Suprapubic skin (tissue), 4 donors: ENCODE data around the gene PRR7. TPM values are rescaled to one million over a fixed set of nuclear protein-coding genes. Genes with fewer than 3 reads are reported as not detected.
A peak's percentile ranks its signal among the peaks of the same experiment; 100 is the strongest.

Source experiments
- DNase-seq, 2 donors: peaks; one replicate each; pipeline ENCODE4 v3.0.0-alpha.2; 2019; ENCODE audit warnings: low spot score in 2 of 2
- H3K27ac ChIP-seq: fragments of 200-600 bp; sonication (generic); one replicate; pipeline ENCODE4 v1.5.1; 2019
- H3K27me3 ChIP-seq: fragments of 200-600 bp; sonication (generic); one replicate; pipeline ENCODE4 v1.5.1; 2019
- H3K36me3 ChIP-seq: fragments of 200-600 bp; sonication (generic); one replicate; pipeline ENCODE4 v1.5.1; 2019
- H3K4me1 ChIP-seq: fragments of 200-600 bp; sonication (generic); one replicate; pipeline ENCODE4 v1.5.1; 2019
- H3K4me3 ChIP-seq: fragments of 200-600 bp; sonication (generic); one replicate; pipeline ENCODE4 v1.5.1; 2019; ENCODE audit warnings: mild to moderate bottlenecking
- H3K9me3 ChIP-seq: fragments of 200-600 bp; sonication (generic); one replicate; pipeline ENCODE4 v1.5.1; 2019
- CTCF ChIP-seq, 2 donors: fragments of 200-600 bp in 1 of 2; fragments of 450-650 bp in 1 of 2; sonication (generic) in 1 of 2; IDR thresholded peaks; one replicate each; pipeline ENCODE4 v1.5.1; 2016 to 2019; ENCODE audit warnings: antibody characterized with exemption in 2 of 2, mild to moderate bottlenecking in 1 of 2, moderate library complexity in 1 of 2
- EP300 ChIP-seq: sonication (generic); formaldehyde crosslinking; IDR thresholded peaks from one replicate; pipeline ENCODE4 v1.6.1; 2017; ENCODE audit warnings: antibody characterized with exemption
- POLR2A ChIP-seq, 2 donors: fragments of 450-650 bp; IDR thresholded peaks; one replicate each; pipeline ENCODE4 v1.6.1; 2017; ENCODE audit warnings: antibody characterized with exemption in 2 of 2, mild to moderate bottlenecking in 2 of 2, moderate library complexity in 2 of 2
- POLR2AphosphoS5 ChIP-seq, 3 donors: sonication (generic); formaldehyde crosslinking; IDR thresholded peaks; one replicate each; pipeline ENCODE4 v1.6.1; 2017; ENCODE audit warnings: antibody characterized with exemption in 3 of 3
- WGBS: methylation state at CpG from one replicate; pipeline ENCODE4 v1.1.5; 2018; 5-methylcytosine and 5-hydroxymethylcytosine counted together
- total RNA-seq, 4 donors: library from RNA; depleted of rRNA; stranded (reverse); fragments of >200 nt; gene quantifications; one replicate each; pipeline ENCODE4 v1.1.0, GENCODE V29; 2016

The PRR7 gene
- total RNA-seq, 4 donors from 2014 or later, result 5.7 to 9.8 (median 7.8) TPM

GRCh38 chr5:177403102-177403791, 43.4 kb upstream of the PRR7 start:
- Histone ChIP-seq H3K36me3 (no peaks in the 10 kb centered on the region), H3K9me3 (no peaks in the 10 kb centered on the region), H3K27ac (peak overlapping the region; percentile 39), H3K4me3 (peak overlapping the region; percentile 53), H3K27me3 (peaks cover 45% of the 10 kb centered on the region), H3K4me1 (peaks cover 41% of the 10 kb centered on the region)
- 3% methylated on average over 6 of the region's 61 CpGs for WGBS
- no peak for DNase-seq
- TF ChIP-seq POLR2A (IDR thresholded peaks at IDR 0.05), result no peak
- TF ChIP-seq CTCF (IDR thresholded peaks at IDR 0.05), result no peak
- no peak for TF ChIP-seq POLR2AphosphoS5 (IDR thresholded peaks at IDR 0.05)
- no peak for TF ChIP-seq EP300

GRCh38 chr5:177403792-177404640, 42.6 kb upstream of the PRR7 start:
- DNase-seq, result peak; percentile 90 to 92
- Histone ChIP-seq H3K27ac (no peak overlapping the region), H3K4me3 (peak overlapping the region; percentile 53), H3K9me3 (no peaks in the 10 kb centered on the region), H3K36me3 (no peaks in the 10 kb centered on the region), H3K4me1 (peaks cover 41% of the 10 kb centered on the region), H3K27me3 (peaks cover 45% of the 10 kb centered on the region)
- WGBS, result 0% methylated on average over 14 of the region's 93 CpGs
- TF ChIP-seq CTCF (IDR thresholded peaks at IDR 0.05) (peak; percentile 19 to 80), POLR2A (IDR thresholded peaks at IDR 0.05) (no peak), POLR2AphosphoS5 (IDR thresholded peaks at IDR 0.05) (peak in 1 of 3 donors; percentile 36), EP300 (no peak)

- Histone ChIP-seq H3K27ac (no peak overlapping the region), H3K36me3 (no peaks in the 10 kb centered on the region), H3K27me3 (peaks cover 38% of the 10 kb centered on the region), H3K4me1 (peaks cover 40% of the 10 kb centered on the region), H3K9me3 (no peaks in the 10 kb centered on the region), H3K4me3 (peak overlapping the region; percentile 53)
- TF ChIP-seq CTCF (IDR thresholded peaks at IDR 0.05) (no peak), EP300 (no peak), POLR2A (IDR thresholded peaks at IDR 0.05) (no peak), POLR2AphosphoS5 (IDR thresholded peaks at IDR 0.05) (no peak)
- 47% methylated on average over 14 of the region's 16 CpGs for WGBS
- DNase-seq, result peak in 1 of 2 donors; percentile 73
These were observed 41.9 kb upstream of the PRR7 start for GRCh38 chr5:177404641-177405179.

- Histone ChIP-seq H3K27me3 (peaks cover 32% of the 10 kb centered on the region), H3K9me3 (no peaks in the 10 kb centered on the region), H3K27ac (no peak overlapping the region), H3K4me1 (peaks cover 34% of the 10 kb centered on the region), H3K4me3 (no peak overlapping the region), H3K36me3 (no peaks in the 10 kb centered on the region)
- TF ChIP-seq CTCF (IDR thresholded peaks at IDR 0.05) (no peak), EP300 (no peak), POLR2AphosphoS5 (IDR thresholded peaks at IDR 0.05) (no peak), POLR2A (IDR thresholded peaks at IDR 0.05) (no peak)
- WGBS, result 94% methylated on average over 2 of the region's 2 CpGs
- no peak for DNase-seq
These were observed 41.3 kb upstream of the PRR7 start for GRCh38 chr5:177405312-177405711.

GRCh38 chr5:177405805-177406204, 40.8 kb upstream of the PRR7 start:
- Histone ChIP-seq H3K27ac (no peak overlapping the region), H3K4me1 (peaks cover 31% of the 10 kb centered on the region), H3K36me3 (no peaks in the 10 kb centered on the region), H3K27me3 (peaks cover 27% of the 10 kb centered on the region), H3K9me3 (no peaks in the 10 kb centered on the region), H3K4me3 (no peak overlapping the region)
- WGBS, result 86% methylated on average over 5 of the region's 5 CpGs
- DNase-seq, result no peak
- TF ChIP-seq EP300 (no peak), POLR2A (IDR thresholded peaks at IDR 0.05) (no peak), POLR2AphosphoS5 (IDR thresholded peaks at IDR 0.05) (no peak), CTCF (IDR thresholded peaks at IDR 0.05) (no peak)
